ENCODE measurements around the gene FOXP3.

Gene FOXP3

GRCh38 chrX:49273181-49273727, 8.7 kb upstream of the FOXP3 start:
- no peak for DNase-seq (ENCODE audit: low spot score)

GRCh38 chrX:49272421-49272820, 7.9 kb upstream of the FOXP3 start:
- DNase-seq (ENCODE audit: low spot score): no peak

DNA sequence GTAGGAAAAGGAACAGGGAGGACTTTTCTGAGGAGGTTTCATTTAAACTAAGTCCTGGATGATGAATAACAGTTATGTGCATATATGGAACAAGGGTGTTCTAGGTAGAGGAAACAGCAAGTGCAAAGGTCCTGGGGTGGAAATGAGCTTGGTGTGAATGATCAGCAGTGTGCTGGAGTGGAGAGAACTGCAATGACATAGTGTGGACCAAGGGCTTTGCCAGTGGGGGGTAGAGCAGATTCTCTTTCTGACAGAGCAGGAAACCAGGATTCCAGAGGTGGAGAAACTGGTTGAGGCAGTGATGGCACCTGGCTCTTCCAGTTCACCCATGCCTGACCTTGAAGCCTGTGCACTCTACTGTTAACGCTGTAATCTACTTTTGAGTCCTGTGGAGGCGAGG, 6.8 kb upstream of the FOXP3 start:
- no peak for DNase-seq (ENCODE audit: low spot score)

DNA sequence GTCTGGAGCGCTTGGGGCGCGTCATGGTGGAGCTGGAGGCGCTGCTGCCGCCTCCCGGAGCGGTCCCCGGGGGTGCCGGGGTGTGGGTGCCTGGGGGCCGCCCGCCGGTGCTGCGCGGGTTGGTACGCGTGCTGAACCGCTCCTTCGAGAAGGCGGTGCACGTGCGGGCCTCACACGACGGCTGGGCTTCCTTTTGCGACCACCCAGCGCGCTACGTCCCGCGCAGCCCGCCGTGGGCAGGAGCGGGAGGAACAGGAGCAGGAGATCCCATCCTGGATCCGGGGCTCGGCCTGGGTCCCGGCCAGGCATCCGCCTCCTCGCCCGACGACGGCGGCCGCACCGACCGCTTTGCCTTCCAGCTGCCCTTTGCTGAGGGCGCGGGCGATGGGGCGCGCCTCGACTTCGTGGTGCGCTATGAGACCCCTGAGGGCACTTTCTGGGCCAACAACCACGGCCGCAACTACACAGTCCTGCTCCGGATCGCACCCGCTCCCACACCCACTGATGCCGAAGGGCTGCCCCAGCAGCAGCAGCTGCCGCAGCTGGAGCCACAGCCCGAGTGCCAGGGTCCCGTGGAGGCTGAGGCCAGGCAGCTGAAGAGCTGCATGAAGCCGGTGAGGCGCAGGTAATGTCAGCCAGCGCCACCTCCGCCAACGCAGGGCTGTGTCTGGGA, 5.9 kb upstream of the FOXP3 start:
- DNase-seq (ENCODE audit: low spot score): peak; percentile 52

DNA sequence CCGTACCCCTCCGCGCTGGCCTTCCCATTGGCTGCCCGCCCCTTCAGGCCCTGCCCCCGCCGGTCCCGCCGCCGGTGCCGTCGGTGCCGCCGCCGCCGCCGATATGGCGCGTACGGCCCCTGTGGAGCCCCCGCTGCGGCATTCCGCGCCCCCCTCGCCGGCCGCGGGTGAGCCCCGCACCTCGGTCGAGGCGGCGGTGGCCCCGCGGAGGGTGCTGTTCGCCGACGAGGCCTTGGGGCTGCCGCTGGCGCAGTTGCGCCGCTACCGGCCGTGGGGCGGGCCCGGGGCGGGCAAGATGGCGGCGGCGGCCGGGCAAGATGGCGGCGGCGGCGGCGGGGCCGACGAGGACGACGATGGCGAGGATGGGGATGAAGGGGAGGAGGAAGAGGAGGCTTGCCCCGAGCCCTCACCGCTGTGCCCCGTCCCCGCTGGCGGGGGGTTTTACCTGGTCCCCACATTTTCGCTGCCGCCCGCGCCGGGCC, 5.3 kb upstream of the FOXP3 start, which contains the start of gene PPP1R3F:
Gene PPP1R3F (plus strand): TSS at position 27 of the 482 bp plus-strand sequence. CDS start 77 bp downstream, at position 104.
- DNase-seq (ENCODE audit: low spot score): no peak

DNA sequence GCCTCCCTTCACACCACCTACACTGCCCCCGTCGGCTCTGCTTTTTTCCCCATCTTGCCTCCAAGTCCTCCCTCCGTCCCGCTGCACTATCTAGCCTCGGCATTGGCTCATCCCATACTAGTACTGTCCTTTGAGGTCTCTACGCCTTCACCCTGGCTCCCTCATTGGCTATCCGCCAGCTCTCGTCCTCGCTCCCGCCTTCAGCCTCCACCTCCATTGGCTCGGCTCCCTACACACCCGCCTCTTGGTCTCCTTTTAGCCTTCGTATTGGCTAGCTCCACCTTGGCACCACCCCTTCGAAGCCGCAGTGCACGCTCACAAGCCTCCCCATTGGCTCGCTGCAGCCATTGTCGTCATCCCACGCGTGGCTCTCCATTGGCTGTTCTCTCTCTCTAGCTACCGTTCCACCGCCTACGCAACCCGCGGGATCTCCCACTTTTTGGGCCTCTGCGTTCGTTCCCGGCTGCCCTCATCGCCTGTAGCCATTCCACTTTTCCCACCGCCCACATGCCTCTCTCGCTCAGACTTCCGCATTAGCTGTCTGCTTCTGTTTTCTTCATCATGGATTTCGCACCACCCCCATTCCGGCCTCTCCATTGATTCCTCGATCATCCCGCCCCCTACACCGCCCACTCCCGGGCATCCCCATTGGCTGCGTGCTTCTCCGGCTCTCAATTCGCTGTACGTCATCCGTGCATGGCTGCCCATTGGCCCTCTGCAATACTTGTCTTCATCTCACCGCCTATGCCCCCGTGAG, 4.7 kb upstream of the FOXP3 start:
- peak; percentile 93 for DNase-seq (ENCODE audit: low spot score)

DNA sequence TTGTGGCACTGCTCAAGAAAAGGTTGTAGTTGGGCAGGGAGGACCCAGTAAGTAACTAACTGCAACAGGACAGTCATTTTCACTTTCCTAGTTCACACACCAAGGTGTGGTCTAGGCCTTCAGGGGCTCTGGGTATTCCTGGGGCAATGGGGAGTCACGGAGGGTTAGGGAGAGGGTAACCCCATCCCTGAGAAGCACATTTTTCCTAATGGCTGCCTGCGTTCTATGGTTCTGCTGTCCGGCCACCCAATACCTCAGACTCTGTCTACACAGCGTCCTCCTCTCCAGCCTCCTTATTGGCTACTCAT, 4.1 kb upstream of the FOXP3 start:
- no peak for DNase-seq (ENCODE audit: low spot score)

- no peak for DNase-seq (ENCODE audit: low spot score)
These were observed 2.3 kb upstream of the FOXP3 start for GRCh38 chrX:49266523-49267445.

- DNase-seq (ENCODE audit: low spot score): no peak
These were observed 879 bp downstream of the FOXP3 start for GRCh38 chrX:49263631-49264030.

GRCh38 chrX:49262603-49263002, 1.9 kb downstream of the FOXP3 start:
- DNase-seq (ENCODE audit: low spot score): no peak

DNA sequence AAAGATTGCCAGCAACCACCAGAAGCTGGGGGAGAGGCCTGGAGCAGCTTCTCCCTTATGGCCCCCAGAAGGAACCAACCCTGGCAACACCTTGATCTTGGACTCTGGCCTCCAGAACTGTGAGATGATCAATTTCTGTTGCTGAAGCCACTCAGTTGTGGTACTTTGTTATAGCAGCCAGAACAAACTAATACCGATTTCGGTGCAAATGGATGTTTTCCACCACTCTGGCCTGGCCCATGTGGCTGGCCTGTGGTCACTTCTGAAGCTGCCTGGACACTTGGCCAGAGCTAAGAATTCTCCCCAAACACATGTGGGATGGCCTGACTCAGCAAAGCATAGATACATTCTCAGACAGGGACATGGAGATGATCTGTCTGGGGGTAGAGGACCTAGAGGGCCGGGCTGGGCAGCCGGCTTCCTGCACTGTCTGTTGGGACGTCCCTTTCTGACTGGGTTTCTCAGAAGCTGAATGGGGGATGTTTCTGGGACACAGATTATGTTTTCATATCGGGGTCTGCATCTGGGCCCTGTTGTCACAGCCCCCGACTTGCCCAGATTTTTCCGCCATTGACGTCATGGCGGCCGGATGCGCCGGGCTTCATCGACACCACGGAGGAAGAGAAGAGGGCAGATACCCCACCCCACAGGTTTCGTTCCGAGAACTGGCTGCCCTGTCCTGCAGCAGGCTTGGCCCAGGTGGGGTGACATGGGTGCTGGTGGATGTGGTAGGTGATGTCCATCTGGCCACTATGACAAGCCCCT, 4.1 kb downstream of the FOXP3 start:
- DNase-seq (ENCODE audit: low spot score): no peak

- no peak for DNase-seq (ENCODE audit: low spot score)
These were observed 5.8 kb downstream of the FOXP3 start for GRCh38 chrX:49258749-49259124.

DNA sequence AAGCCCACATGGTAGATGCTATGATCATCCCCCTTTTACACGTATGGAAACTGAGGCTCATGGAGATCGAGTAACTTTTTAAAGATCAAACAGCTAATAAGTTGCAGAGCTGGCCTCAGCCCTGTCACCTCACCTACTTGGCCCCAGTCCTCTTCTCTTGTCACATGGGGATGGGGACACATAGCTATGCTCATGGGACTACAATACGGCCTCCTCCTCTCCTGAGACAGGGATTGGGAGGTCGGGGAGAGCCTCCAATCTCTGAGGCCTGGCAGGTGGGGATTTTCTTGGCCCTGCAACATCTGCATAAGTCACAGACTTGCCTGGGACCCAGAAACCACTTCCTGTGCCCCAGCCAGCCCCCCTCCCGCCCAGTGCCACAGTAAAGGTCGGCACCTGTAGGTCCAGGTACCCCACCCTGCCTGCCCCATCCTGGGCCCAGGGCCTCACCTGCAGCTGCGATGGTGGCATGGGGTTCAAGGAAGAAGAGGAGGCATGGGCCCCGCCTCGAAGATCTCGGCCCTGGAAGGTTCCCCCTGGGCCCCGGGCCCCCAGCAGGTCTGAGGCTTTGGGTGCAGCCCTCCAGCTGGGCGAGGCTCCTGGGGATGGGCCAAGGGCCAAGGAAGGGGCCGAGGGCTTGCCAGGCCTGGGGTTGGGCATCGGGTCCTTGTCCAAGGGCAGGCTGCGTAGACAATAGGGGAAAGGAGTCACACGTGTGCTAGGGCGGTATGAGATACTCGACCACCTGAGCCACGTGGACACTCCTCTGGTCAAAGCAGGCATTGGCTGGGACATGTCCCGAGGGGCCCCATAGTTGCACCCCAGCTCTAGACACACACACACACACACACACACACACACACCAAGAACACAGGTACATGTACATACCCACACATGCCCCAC, 6.4 kb downstream of the FOXP3 start:
- no peak for DNase-seq (ENCODE audit: low spot score)

DNA sequence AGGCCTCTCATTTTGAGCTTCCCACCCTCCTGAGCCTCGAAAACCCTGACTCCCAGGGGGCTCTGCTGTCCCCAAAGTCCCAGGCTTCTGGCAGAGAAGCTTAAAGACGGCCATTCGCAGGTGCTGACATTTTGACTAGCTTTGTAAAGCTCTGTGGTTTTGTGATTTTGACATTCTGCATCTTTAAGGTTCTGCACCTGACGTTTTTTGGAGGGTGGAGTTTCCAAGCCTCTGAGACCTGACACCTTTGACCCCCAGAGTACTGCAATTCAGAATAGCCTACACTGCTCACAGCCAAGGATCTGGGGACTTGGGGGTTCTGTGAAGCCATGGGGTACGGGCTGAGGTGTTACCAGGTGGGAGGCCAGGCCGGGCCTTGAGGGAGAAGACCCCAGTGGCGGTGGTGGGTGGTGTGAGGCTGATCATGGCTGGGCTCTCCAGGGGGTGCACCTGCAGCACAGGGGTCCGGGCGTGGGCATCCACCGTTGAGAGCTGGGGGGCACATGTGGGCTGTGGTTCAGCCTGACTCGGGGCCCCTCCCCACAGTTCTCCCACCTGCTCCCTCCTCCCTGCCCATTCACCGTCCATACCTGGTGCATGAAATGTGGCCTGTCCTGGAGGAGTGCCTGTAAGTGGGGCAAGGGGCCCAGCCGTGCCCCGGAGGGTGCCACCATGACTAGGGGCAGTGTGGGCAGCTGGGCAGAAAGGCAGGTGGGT, 7.3 kb downstream of the FOXP3 start:
- DNase-seq (ENCODE audit: low spot score): no peak

- DNase-seq (ENCODE audit: low spot score): no peak
These were observed 8.1 kb downstream of the FOXP3 start for GRCh38 chrX:49256268-49256995.

DNA sequence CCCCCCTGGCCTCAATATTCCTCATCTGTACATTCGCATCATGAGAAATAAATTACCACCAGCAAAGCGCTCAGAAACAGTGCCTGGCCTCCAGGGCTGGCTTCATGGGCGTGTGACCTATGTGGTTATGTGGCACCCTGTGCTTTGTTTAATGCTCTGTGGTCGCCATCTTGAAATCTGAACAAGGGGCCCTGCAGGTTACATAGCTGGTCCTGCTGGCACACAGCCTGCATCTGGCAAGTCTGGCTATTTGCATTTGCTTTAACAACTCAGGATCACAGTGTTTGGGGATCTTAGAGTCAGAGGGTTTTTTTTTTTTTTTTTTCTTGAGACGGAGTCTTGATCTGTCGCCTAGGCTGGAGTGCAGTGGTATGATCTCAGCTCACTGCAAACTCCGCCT, 9.9 kb downstream of the FOXP3 start:
- DNase-seq (ENCODE audit: low spot score): no peak

- DNase-seq (ENCODE audit: low spot score): no peak
These were observed 13.2 kb downstream of the FOXP3 start for GRCh38 chrX:49251325-49251724.

GRCh38 chrX:49250578-49250977, 13.9 kb downstream of the FOXP3 start:
- no peak for DNase-seq (ENCODE audit: low spot score)

DNA sequence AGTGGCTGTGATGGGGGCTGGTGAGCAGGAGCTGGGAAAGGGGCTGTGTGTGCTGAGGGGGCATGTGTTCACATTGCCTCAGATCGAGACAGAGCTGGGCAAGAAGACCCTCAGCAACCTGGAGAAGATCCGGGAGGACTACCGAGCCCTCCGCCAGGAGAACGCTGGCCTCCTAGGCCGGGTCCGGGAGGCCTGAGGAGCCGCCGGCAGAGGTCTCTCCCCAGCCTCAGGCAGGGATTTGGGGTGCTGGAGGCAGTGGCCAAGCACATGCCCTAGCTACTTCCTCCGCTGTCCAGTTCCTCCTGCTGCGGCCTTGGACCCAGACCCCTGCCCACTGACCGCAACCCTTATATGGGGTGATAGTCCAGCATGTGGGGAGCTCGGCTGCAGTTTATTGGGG, 14.4 kb downstream of the FOXP3 start:
- no peak for DNase-seq (ENCODE audit: low spot score)

Measured in ecto neural progenitor cell (in vitro differentiated cells).